HFFc6 (cell line): ENCODE measurements around the gene ZNF23. TPM values are rescaled to one million over a fixed set of nuclear protein-coding genes. Genes with fewer than 3 reads are reported as not detected.

Source experiments
- DNase-seq: peaks from one replicate; pipeline ENCODE4 v3.0.0-alpha.2; 2018
- H3K27ac Mint-ChIP-seq: 2 replicates; pipeline ENCODE4 v1.8.0; 2020; ENCODE audit warnings: mild to moderate bottlenecking, mixed read lengths
- H3K27me3 Mint-ChIP-seq: 2 replicates; pipeline ENCODE4 v1.8.0; 2021; ENCODE audit warnings: mild to moderate bottlenecking, moderate library complexity, mixed read lengths; ENCODE audit not compliant: insufficient read depth
- H3K36me3 Mint-ChIP-seq: 2 replicates; pipeline ENCODE4 v1.8.0; 2021; ENCODE audit warnings: low read depth, mixed read lengths
- H3K4me1 Mint-ChIP-seq: 2 replicates; pipeline ENCODE4 v1.8.0; 2020; ENCODE audit warnings: low read depth, mixed read lengths
- H3K4me3 Mint-ChIP-seq: 2 replicates; pipeline ENCODE4 v1.8.0; 2020; ENCODE audit warnings: mild to moderate bottlenecking, moderate library complexity, mixed read lengths
- H3K9me3 Mint-ChIP-seq: 2 replicates; pipeline ENCODE4 v1.8.0; 2020; ENCODE audit warnings: mild to moderate bottlenecking, mixed read lengths
- CTCF ChIP-seq: fragments of 200-600 bp; sonication (generic); IDR thresholded peaks from 2 replicates; pipeline ENCODE4 v1.5.0; 2021; ENCODE audit warnings: antibody characterized with exemption, mild to moderate bottlenecking
- total RNA-seq, 6 experiments: library from RNA; stranded (reverse); fragmentation: NEBNext Ultra II Directional; extraction: Animal tissue kit (Norgen Biotek cat#: 25700); gene quantifications; 2 replicates in 1 of 6; 3 replicates in 5 of 6; pipeline ENCODE4 v1.2.3, GENCODE V29; 2021

ZNF23 gene
- total RNA-seq, 6 experiments from 2014 or later = 12.8 to 16.3 (median 14.5) TPM

GRCh38 chr16:71399801-71400563 is 62.1 kb downstream of the ZNF23 start:
- no peaks in the 10 kb centered on the region for H3K4me1 Mint-ChIP-seq
- TF ChIP-seq CTCF = no peak
- peaks cover 37% of the 10 kb centered on the region for H3K27me3 Mint-ChIP-seq
- H3K4me3 Mint-ChIP-seq = no peak overlapping the region
- DNase-seq = no peak
- peaks cover 9% of the 10 kb centered on the region; the same call in 1 of the 2 replicates for H3K36me3 Mint-ChIP-seq
- H3K9me3 Mint-ChIP-seq = peaks cover 13% of the 10 kb centered on the region; the same call in 1 of the 2 replicates
- no peak overlapping the region for H3K27ac Mint-ChIP-seq

Other genes with a start within 250 kb of the ZNF23 start
- under 1 TPM in 1 of 6 experiments, not detected in 5; 0.05 TPM for gene HYDIN, start 231.5 kb downstream of the ZNF23 start, total RNA-seq
- 10 to 100 TPM; 12.2 to 15.6 (median 14.8) TPM for gene CMTR2, start 172.8 kb downstream of the ZNF23 start, total RNA-seq
- 1 to 10 TPM in 1 of 6 experiments, under 1 TPM in 2, not detected in 3; 0.14 to 1.1 (median 0.70) TPM for gene CALB2, start 103.5 kb downstream of the ZNF23 start, total RNA-seq
- not detected for gene TLE7, start 20.2 kb downstream of the ZNF23 start, total RNA-seq
- gene ZNF19, start 27.1 kb upstream of the ZNF23 start, total RNA-seq = 1 to 10 TPM; 1.1 to 2.0 (median 1.6) TPM
- not detected for gene CHST4, start 64.2 kb upstream of the ZNF23 start, total RNA-seq
- not detected for gene TAT, start 114.8 kb upstream of the ZNF23 start, total RNA-seq
- gene MARVELD3, start 163.9 kb upstream of the ZNF23 start, total RNA-seq = not detected